GM19238 (cell line): Measurements from ENCODE around the gene SPON1.

Experiments
- DNase-seq: peaks from one replicate; pipeline ENCODE4 v3.0.0; 2011; ENCODE audit warnings: low spot score; ENCODE audit not compliant: insufficient read length

SPON1 gene

GRCh38 chr11:14314127-14314526 is 351.6 kb downstream of the SPON1 start:
- DNase-seq: no peak

- no peak for DNase-seq
These were observed 352.6 kb downstream of the SPON1 start for GRCh38 chr11:14315130-14315529.
